ACC112 (cell line): Measurements from ENCODE around the gene ACTL7B.

ENCODE experiments used
- H2AFZ ChIP-seq: fragments of 200-600 bp; sonication (generic); one replicate; pipeline ENCODE4 v1.6.0; 2017; ENCODE audit warnings: antibody characterized with exemption, low read length; ENCODE audit not compliant: unreplicated experiment
- H3K27ac ChIP-seq: fragments of 200-600 bp; sonication (generic); 2 replicates; pipeline ENCODE4 v1.5.1; 2014; ENCODE audit warnings: low read depth, mild to moderate bottlenecking, antibody characterized with exemption, low read length, moderate library complexity
- H3K27me3 ChIP-seq: fragments of 200-600 bp; sonication (generic); 2 replicates; pipeline ENCODE4 v1.6.1; 2014; ENCODE audit warnings: mild to moderate bottlenecking, antibody characterized with exemption, low read length, moderate library complexity, mixed read lengths; ENCODE audit not compliant: insufficient read depth
- H3K36me3 ChIP-seq: fragments of 200-600 bp; sonication (generic); 2 replicates; pipeline ENCODE4 v1.6.1; 2016; ENCODE audit warnings: mild to moderate bottlenecking, antibody characterized with exemption, low read length, moderate library complexity, mixed read lengths; ENCODE audit not compliant: insufficient read depth
- H3K4me1 ChIP-seq: fragments of 200-600 bp; sonication (generic); one replicate; pipeline ENCODE4 v1.6.1; 2016; ENCODE audit warnings: low read length, mixed read lengths; ENCODE audit not compliant: insufficient read depth, unreplicated experiment, control insufficient read depth
- H3K4me3 ChIP-seq: fragments of 200-600 bp; sonication (generic); 2 replicates; pipeline ENCODE4 v1.5.1; 2014; ENCODE audit warnings: mild to moderate bottlenecking, low read depth, low read length
- H3K79me2 ChIP-seq: fragments of 200-600 bp; sonication (generic); one replicate; pipeline ENCODE4 v1.6.0; 2016; ENCODE audit warnings: low read length; ENCODE audit not compliant: control insufficient read depth, unreplicated experiment, insufficient read depth

The ACTL7B gene

GRCh38 chr9:108867116-108867515 lies 11.3 kb upstream of the ACTL7B start:
- Histone ChIP-seq H3K4me1 (peaks cover 23% of the 10 kb centered on the region), H3K27ac (no peak overlapping the region), H3K4me3 (no peak overlapping the region), H2AFZ (no peak overlapping the region), H3K27me3 (no peaks in the 10 kb centered on the region), H3K36me3 (peaks cover 20% of the 10 kb centered on the region), H3K79me2 (no peaks in the 10 kb centered on the region)

GRCh38 chr9:108866001-108866420 lies 10.2 kb upstream of the ACTL7B start:
- H2AFZ ChIP-seq: no peak overlapping the region
- H3K36me3 ChIP-seq: peaks cover 9% of the 10 kb centered on the region
- no peak overlapping the region for H3K4me3 ChIP-seq
- H3K27ac ChIP-seq: no peak overlapping the region
- no peaks in the 10 kb centered on the region for H3K27me3 ChIP-seq
- no peaks in the 10 kb centered on the region for H3K79me2 ChIP-seq
- peaks cover 23% of the 10 kb centered on the region for H3K4me1 ChIP-seq

GRCh38 chr9:108865037-108865436 lies 9.3 kb upstream of the ACTL7B start:
- Histone ChIP-seq H3K27ac (no peak overlapping the region), H3K79me2 (no peaks in the 10 kb centered on the region)

GRCh38 chr9:108864446-108864845 lies 8.7 kb upstream of the ACTL7B start:
- H2AFZ ChIP-seq: no peak overlapping the region
- H3K4me1 ChIP-seq: peaks cover 16% of the 10 kb centered on the region
- no peak overlapping the region for H3K4me3 ChIP-seq
- H3K27me3 ChIP-seq: no peaks in the 10 kb centered on the region
- 0 out of 2 replicates have a peak, but pooled peaks cover 5% of the 10 kb centered on the region for H3K36me3 ChIP-seq
- H3K79me2 ChIP-seq: no peaks in the 10 kb centered on the region
- no peak overlapping the region for H3K27ac ChIP-seq

More at GRCh38 chr9:108865037-108865436, 9.3 kb upstream of the ACTL7B start:
- no peak overlapping the region for H3K4me3 ChIP-seq
- H3K27me3 ChIP-seq: no peaks in the 10 kb centered on the region
- no peak overlapping the region for H2AFZ ChIP-seq
- 0 out of 2 replicates have a peak, but pooled peaks cover 5% of the 10 kb centered on the region for H3K36me3 ChIP-seq
- H3K4me1 ChIP-seq: peaks cover 22% of the 10 kb centered on the region

GRCh38 chr9:108863891-108864290 lies 8.1 kb upstream of the ACTL7B start:
- Histone ChIP-seq H3K36me3 (0 out of 2 replicates have a peak, but pooled peaks cover 4% of the 10 kb centered on the region), H3K4me1 (peaks cover 11% of the 10 kb centered on the region), H2AFZ (no peak overlapping the region), H3K4me3 (no peak overlapping the region), H3K79me2 (no peaks in the 10 kb centered on the region), H3K27ac (no peak overlapping the region), H3K27me3 (no peaks in the 10 kb centered on the region)

GRCh38 chr9:108861997-108862396 lies 6.2 kb upstream of the ACTL7B start, which contains the start of gene ACTL7A:
Gene ACTL7A (plus strand): TSS chr9:108862266. CDS start chr9:108862323, 57 bp downstream.
- no peaks in the 10 kb centered on the region for H3K36me3 ChIP-seq
- no peak within 1 kb of the TSS for H3K27ac ChIP-seq
- no peak within 1 kb of the TSS for H3K4me3 ChIP-seq
- H3K27me3 ChIP-seq: no peaks in the 10 kb centered on the region
- no peak within 1 kb of the TSS for H2AFZ ChIP-seq
- H3K79me2 ChIP-seq: no peaks in the 10 kb centered on the region
- H3K4me1 ChIP-seq: peaks cover 8% of the 10 kb centered on the region

- Histone ChIP-seq H3K4me3 (no peak overlapping the region), H3K36me3 (no peaks in the 10 kb centered on the region), H3K27ac (no peak overlapping the region), H3K4me1 (peaks cover 8% of the 10 kb centered on the region), H2AFZ (no peak overlapping the region), H3K79me2 (no peaks in the 10 kb centered on the region), H3K27me3 (no peaks in the 10 kb centered on the region)
Observed at GRCh38 chr9:108861464-108861863, 5.7 kb upstream of the ACTL7B start.

GRCh38 chr9:108860764-108861163 lies 5.0 kb upstream of the ACTL7B start:
- H3K4me1 ChIP-seq: peaks cover 8% of the 10 kb centered on the region
- no peak overlapping the region for H3K27ac ChIP-seq
- no peaks in the 10 kb centered on the region for H3K27me3 ChIP-seq
- H2AFZ ChIP-seq: no peak overlapping the region
- no peaks in the 10 kb centered on the region for H3K79me2 ChIP-seq
- no peak overlapping the region for H3K4me3 ChIP-seq
- H3K36me3 ChIP-seq: no peaks in the 10 kb centered on the region

- Histone ChIP-seq H3K4me1 (peaks cover 8% of the 10 kb centered on the region), H3K79me2 (no peaks in the 10 kb centered on the region)
Observed at GRCh38 chr9:108860354-108860753, 4.6 kb upstream of the ACTL7B start.

GRCh38 chr9:108859459-108860114 lies 3.8 kb upstream of the ACTL7B start:
- no peak overlapping the region for H2AFZ ChIP-seq

More at GRCh38 chr9:108860354-108860753, 4.6 kb upstream of the ACTL7B start:
- H3K4me3 ChIP-seq: no peak overlapping the region
- no peak overlapping the region for H3K27ac ChIP-seq
- no peaks in the 10 kb centered on the region for H3K27me3 ChIP-seq
- no peak overlapping the region for H2AFZ ChIP-seq
- no peaks in the 10 kb centered on the region for H3K36me3 ChIP-seq

GRCh38 chr9:108857572-108857971 lies 1.8 kb upstream of the ACTL7B start:
- H3K27ac ChIP-seq: no peak overlapping the region
- no peaks in the 10 kb centered on the region for H3K27me3 ChIP-seq
- no peaks in the 10 kb centered on the region for H3K79me2 ChIP-seq
- H3K36me3 ChIP-seq: no peaks in the 10 kb centered on the region
- H2AFZ ChIP-seq: no peak overlapping the region
- H3K4me3 ChIP-seq: no peak overlapping the region
- no peaks in the 10 kb centered on the region for H3K4me1 ChIP-seq

More at GRCh38 chr9:108859459-108860114, 3.8 kb upstream of the ACTL7B start:
- H3K79me2 ChIP-seq: no peaks in the 10 kb centered on the region
- H3K36me3 ChIP-seq: no peaks in the 10 kb centered on the region
- H3K4me3 ChIP-seq: no peak overlapping the region
- peaks cover under 1% of the 10 kb centered on the region for H3K4me1 ChIP-seq
- H3K27ac ChIP-seq: no peak overlapping the region
- no peaks in the 10 kb centered on the region for H3K27me3 ChIP-seq
